HG02973 (cell line): Measurements from ENCODE around the gene SPOCK2.
A peak's percentile ranks its signal among the peaks of the same experiment; 100 is the strongest.
"Not testable (repeated sequence)": the region's sequence is repeated elsewhere in the genome, so short reads cannot be mapped to it uniquely, and the experiment has no call there.

ENCODE experiments used
- ATAC-seq: cut with Tn5 transposase; IDR thresholded peaks from one replicate; pipeline ENCODE4 v1.9.1; 2021; ENCODE audit warnings: moderate library complexity; ENCODE audit not compliant: unreplicated experiment

SPOCK2 gene

GRCh38 chr10:72087969-72088888 lies at the start of gene SPOCK2:
TSS of gene SPOCK2 (minus strand) at chr10:72088551. CDS start at chr10:72088328, 223 bp downstream.
- ATAC-seq = no peak

- ATAC-seq = no peak
These were observed 49.2 kb upstream of the SPOCK2 start for GRCh38 chr10:72137583-72137982.

GRCh38 chr10:72136225-72136624 lies 47.9 kb upstream of the SPOCK2 start:
- ATAC-seq = not testable (repeated sequence)

GRCh38 chr10:72134785-72135767 lies 46.7 kb upstream of the SPOCK2 start:
- no peak for ATAC-seq

GRCh38 chr10:72133517-72133916 lies 45.2 kb upstream of the SPOCK2 start:
- peak; percentile 72 for ATAC-seq

- ATAC-seq = no peak
These were observed 44.5 kb upstream of the SPOCK2 start for GRCh38 chr10:72132854-72133253.

GRCh38 chr10:72127571-72127970 lies 39.2 kb upstream of the SPOCK2 start:
- no peak for ATAC-seq

- ATAC-seq = no peak
These were observed 38.5 kb upstream of the SPOCK2 start for GRCh38 chr10:72126872-72127232.

- no peak for ATAC-seq
These were observed 38.0 kb upstream of the SPOCK2 start for GRCh38 chr10:72126184-72126871.

- no peak for ATAC-seq
These were observed 36.6 kb upstream of the SPOCK2 start for GRCh38 chr10:72124989-72125388.

GRCh38 chr10:72124381-72124780 lies 36.0 kb upstream of the SPOCK2 start:
- ATAC-seq = no peak

- no peak for ATAC-seq
These were observed 35.3 kb upstream of the SPOCK2 start for GRCh38 chr10:72123616-72124015.

- ATAC-seq = no peak
These were observed 33.9 kb upstream of the SPOCK2 start for GRCh38 chr10:72122221-72122620.

GRCh38 chr10:72121389-72121788 lies 33.0 kb upstream of the SPOCK2 start:
- ATAC-seq = no peak

- no peak for ATAC-seq
These were observed 28.0 kb upstream of the SPOCK2 start for GRCh38 chr10:72116372-72116771.

GRCh38 chr10:72114706-72115450 lies 26.5 kb upstream of the SPOCK2 start:
- no peak for ATAC-seq

- no peak for ATAC-seq
These were observed 22.5 kb upstream of the SPOCK2 start for GRCh38 chr10:72110673-72111401.

GRCh38 chr10:72109636-72110157 lies 21.3 kb upstream of the SPOCK2 start:
- no peak for ATAC-seq
